NOMO-1 (cell line): ENCODE measurements around the gene NEURL2.

Source experiments
- DNase-seq, 2 experiments: peaks; one replicate each; lab custom pipeline; 2025; ENCODE audit not compliant: unreplicated experiment in 2 of 2; lab: John Stamatoyannopoulos, UW

The NEURL2 gene

GRCh38 chr20:45920462-45921336 is 29.7 kb upstream of the NEURL2 start:
- peak in 1 of 2 experiments; percentile 10 for DNase-seq

GRCh38 chr20:45919542-45920399 is 28.8 kb upstream of the NEURL2 start:
- no peak for DNase-seq

GRCh38 chr20:45918779-45919537 is 27.9 kb upstream of the NEURL2 start:
- DNase-seq = no peak

- peak in 1 of 2 experiments; percentile 7 for DNase-seq
Observed at GRCh38 chr20:45918182-45918737, 27.3 kb upstream of the NEURL2 start.

- DNase-seq = no peak
Observed at GRCh38 chr20:45917790-45918141, 26.8 kb upstream of the NEURL2 start.

GRCh38 chr20:45913116-45913515 is 22.1 kb upstream of the NEURL2 start:
- DNase-seq = peak; percentile 7 to 14

GRCh38 chr20:45912344-45912682 is 21.3 kb upstream of the NEURL2 start:
- no peak for DNase-seq

- DNase-seq = no peak
Observed at GRCh38 chr20:45911486-45912343, 20.7 kb upstream of the NEURL2 start, which contains the start of gene PLTP. Gene PLTP, minus strand, starts transcription at chr20:45912155. Its CDS starts 703 bp downstream, at chr20:45911452.

- peak; percentile 99 for DNase-seq
Observed at GRCh38 chr20:45910670-45911485, 19.9 kb upstream of the NEURL2 start.

GRCh38 chr20:45909817-45910669 is 19.0 kb upstream of the NEURL2 start:
- DNase-seq = peak; percentile 6 to 26

GRCh38 chr20:45909336-45909808 is 18.4 kb upstream of the NEURL2 start:
- DNase-seq = no peak

- DNase-seq = no peak
Observed at GRCh38 chr20:45908084-45908483, 17.1 kb upstream of the NEURL2 start.

- DNase-seq = no peak
Observed at GRCh38 chr20:45907219-45907948, 16.4 kb upstream of the NEURL2 start.

GRCh38 chr20:45905505-45906079 is 14.6 kb upstream of the NEURL2 start:
- no peak for DNase-seq

GRCh38 chr20:45904583-45905504 is 13.8 kb upstream of the NEURL2 start:
- DNase-seq = no peak

- DNase-seq = no peak
Observed at GRCh38 chr20:45902199-45902701, 11.2 kb upstream of the NEURL2 start.
